ENCODE measurements around the gene QSOX1. TPM values are rescaled to one million over a fixed set of nuclear protein-coding genes. Genes with fewer than 3 reads are reported as not detected.

QSOX1 gene
- total RNA-seq, 4 donors from 2014 or later: 19.6 to 45.2 (median 28.4) TPM

GRCh38 chr1:180173451-180173850, 18.8 kb downstream of the QSOX1 start:
- DNase-seq: no peak
- Histone ChIP-seq H3K27me3 (no peaks in the 10 kb centered on the region), H3K9me3 (no peaks in the 10 kb centered on the region), H3K27ac (peak overlapping the region in 1 of 3 donors; percentile 44), H3K4me1 (peaks cover 10 to 14% of the 10 kb centered on the region in 2 donors), H3K4me3 (replicated peaks in 1 of 3) (no peak overlapping the region), H3K36me3 (no peaks in the 10 kb centered on the region)
- intact Hi-C loops (cut with DNase I): loop anchor here (10.0 kb wide), 3 partner anchors 49 to 469 kb away; partner anchors contain the start of gene TOR1AIP2
- 95 to 100% methylated on average over 2 of the region's 2 CpGs for WGBS, 2 donors
- TF ChIP-seq, protein P1, sequence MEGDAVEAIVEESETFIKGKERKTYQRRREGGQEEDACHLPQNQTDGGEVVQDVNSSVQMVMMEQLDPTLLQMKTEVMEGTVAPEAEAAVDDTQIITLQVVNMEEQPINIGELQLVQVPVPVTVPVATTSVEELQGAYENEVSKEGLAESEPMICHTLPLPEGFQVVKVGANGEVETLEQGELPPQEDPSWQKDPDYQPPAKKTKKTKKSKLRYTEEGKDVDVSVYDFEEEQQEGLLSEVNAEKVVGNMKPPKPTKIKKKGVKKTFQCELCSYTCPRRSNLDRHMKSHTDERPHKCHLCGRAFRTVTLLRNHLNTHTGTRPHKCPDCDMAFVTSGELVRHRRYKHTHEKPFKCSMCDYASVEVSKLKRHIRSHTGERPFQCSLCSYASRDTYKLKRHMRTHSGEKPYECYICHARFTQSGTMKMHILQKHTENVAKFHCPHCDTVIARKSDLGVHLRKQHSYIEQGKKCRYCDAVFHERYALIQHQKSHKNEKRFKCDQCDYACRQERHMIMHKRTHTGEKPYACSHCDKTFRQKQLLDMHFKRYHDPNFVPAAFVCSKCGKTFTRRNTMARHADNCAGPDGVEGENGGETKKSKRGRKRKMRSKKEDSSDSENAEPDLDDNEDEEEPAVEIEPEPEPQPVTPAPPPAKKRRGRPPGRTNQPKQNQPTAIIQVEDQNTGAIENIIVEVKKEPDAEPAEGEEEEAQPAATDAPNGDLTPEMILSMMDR (IDR thresholded peaks at IDR 0.05): no peak
- TF ChIP-seq POLR2A (IDR thresholded peaks at IDR 0.05): no peak

- TF ChIP-seq, protein P1 (IDR thresholded peaks at IDR 0.05): no peak
- no peak for TF ChIP-seq POLR2A (IDR thresholded peaks at IDR 0.05)
- Histone ChIP-seq H3K27ac (peak overlapping the region in 2 of 3 donors; percentile 24 to 44), H3K27me3 (no peaks in the 10 kb centered on the region), H3K4me1 (peaks cover 10 to 14% of the 10 kb centered on the region in 2 donors), H3K9me3 (no peaks in the 10 kb centered on the region), H3K4me3 (replicated peaks in 1 of 3) (no peak overlapping the region), H3K36me3 (no peaks in the 10 kb centered on the region)
- intact Hi-C loops (cut with DNase I): loop anchor here (10.0 kb wide), 3 partner anchors 49 to 469 kb away; partner anchors contain the start of gene TOR1AIP2
- WGBS, 2 donors: 14 to 41% methylated on average over 7 to 8 of the region's 8 CpGs
- DNase-seq: peak; percentile 83 to 96
Measured at GRCh38 chr1:180173952-180174351, 19.3 kb downstream of the QSOX1 start.

GRCh38 chr1:180175291-180175690, 20.6 kb downstream of the QSOX1 start:
- no peaks in the 10 kb centered on the region for H3K27me3 ChIP-seq

DNA sequence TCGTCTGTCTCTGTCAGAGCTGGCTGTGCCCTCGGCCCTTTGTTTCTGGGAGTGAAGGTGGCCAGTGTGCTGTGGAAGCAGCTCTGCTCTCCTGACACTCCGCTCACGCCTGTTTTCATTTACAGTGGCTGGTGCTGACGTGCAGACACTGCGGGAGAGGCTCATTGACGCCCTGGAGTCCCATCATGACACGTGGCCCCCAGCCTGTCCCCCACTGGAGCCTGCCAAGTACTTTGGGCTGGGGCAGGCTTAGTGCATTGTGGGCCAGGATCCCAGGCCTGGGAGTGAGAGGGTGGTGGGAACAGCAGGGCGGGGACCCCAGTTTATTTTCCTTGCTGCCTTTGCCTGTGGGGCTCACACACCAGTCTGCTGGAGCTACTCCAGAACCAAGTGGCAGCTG, 21.1 kb downstream of the QSOX1 start:
- no peak overlapping the region for H3K27ac ChIP-seq
- no peaks in the 10 kb centered on the region for H3K9me3 ChIP-seq
- no peaks in the 10 kb centered on the region for H3K36me3 ChIP-seq
- WGBS, 2 donors: 98 to 100% methylated on average over 7 to 8 of the region's 9 CpGs
- intact Hi-C loops (cut with DNase I): loop anchor here (10.0 kb wide), 3 partner anchors 51 to 471 kb away; partner anchors contain the start of gene TOR1AIP2
- H3K4me3 ChIP-seq (replicated peaks in 1 of 3): no peak overlapping the region
- H3K27me3 ChIP-seq: no peaks in the 10 kb centered on the region
- H3K4me1 ChIP-seq: peaks cover 10 to 14% of the 10 kb centered on the region in 2 donors
- TF ChIP-seq, protein P1 (IDR thresholded peaks at IDR 0.05): no peak
- no peak for TF ChIP-seq POLR2A (IDR thresholded peaks at IDR 0.05)
- DNase-seq: no peak

More at GRCh38 chr1:180175291-180175690, 20.6 kb downstream of the QSOX1 start:
- Histone ChIP-seq H3K36me3 (no peaks in the 10 kb centered on the region), H3K4me1 (peaks cover 10 to 14% of the 10 kb centered on the region in 2 donors), H3K27ac (no peak overlapping the region), H3K9me3 (no peaks in the 10 kb centered on the region), H3K4me3 (replicated peaks in 1 of 3) (no peak overlapping the region)
- intact Hi-C loops (cut with DNase I): loop anchor here (10.0 kb wide), 3 partner anchors 50 to 470 kb away; partner anchors contain the start of gene TOR1AIP2
- DNase-seq: no peak
- WGBS, 2 donors: 88 to 91% methylated on average over 7 of the region's 9 CpGs
- TF ChIP-seq, protein P1 (IDR thresholded peaks at IDR 0.05): no peak
- TF ChIP-seq POLR2A (IDR thresholded peaks at IDR 0.05): no peak

DNA sequence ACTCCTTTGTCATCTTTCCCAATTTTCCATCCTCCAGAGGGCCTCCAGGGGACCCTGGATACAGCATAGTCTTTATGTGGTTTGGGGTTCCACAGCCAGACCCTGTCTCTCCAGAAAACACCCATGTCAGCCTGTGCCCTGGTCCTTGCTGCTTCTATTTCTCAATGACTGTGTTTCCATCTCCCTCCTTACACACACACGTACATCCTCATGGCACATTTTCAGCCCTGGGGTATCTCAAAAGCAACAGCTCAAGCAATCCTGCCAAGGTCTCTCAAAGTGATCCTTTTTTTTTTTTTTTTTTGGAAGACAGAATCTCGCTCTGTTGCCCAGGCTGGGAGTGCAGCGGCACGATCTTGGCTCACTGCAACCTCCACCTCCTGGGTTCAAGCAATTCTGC, 22.3 kb downstream of the QSOX1 start:
- no peaks in the 10 kb centered on the region for H3K9me3 ChIP-seq

More for the DNA sequence above, 22.3 kb downstream of the QSOX1 start:
- H3K27ac ChIP-seq: no peak overlapping the region
- intact Hi-C loops (cut with DNase I): loop anchor here (10.0 kb wide), 3 partner anchors 52 to 472 kb away; partner anchors contain the start of gene TOR1AIP2
- TF ChIP-seq, protein P1 (IDR thresholded peaks at IDR 0.05): no peak
- no peak for TF ChIP-seq POLR2A (IDR thresholded peaks at IDR 0.05)
- no peaks in the 10 kb centered on the region for H3K27me3 ChIP-seq
- WGBS, 2 donors: 88 to 96% methylated on average over 4 of the region's 4 CpGs
- H3K4me1 ChIP-seq: peaks cover 10 to 14% of the 10 kb centered on the region in 2 donors
- DNase-seq: no peak
- no peak overlapping the region for H3K4me3 ChIP-seq (replicated peaks in 1 of 3)
- H3K36me3 ChIP-seq: no peaks in the 10 kb centered on the region

Measured in thyroid gland (tissue), 4 donors.